T-helper 17 cell (primary cell): ENCODE results near the gene SPDYE2B. TPM values are rescaled to one million over a fixed set of nuclear protein-coding genes. Genes with fewer than 3 reads are reported as not detected.
"Not testable (repeated sequence)": the region's sequence is repeated elsewhere in the genome, so short reads cannot be mapped to it uniquely, and the experiment has no call there.

ENCODE experiments used
- ATAC-seq: fragments of 150-1000 bp; cut with Tn5 transposase; 2 replicates; pipeline ENCODE4 v1.10.0; 2021; ENCODE audit warnings: mild to moderate bottlenecking, moderate library complexity
- DNase-seq, 3 donors: peaks; one replicate each; pipeline versions ENCODE4 v3.0.0 to v3.0.0-alpha.2; 2020 to 2021
- H3K9me3 ChIP-seq: one replicate; pipeline ENCODE4 v1.7.0; 2013; ENCODE audit warnings: low read length, mild to moderate bottlenecking; ENCODE audit not compliant: control insufficient read depth, poor library complexity, severe bottlenecking
- H3K27ac Mint-ChIP-seq: one replicate; pipeline ENCODE4 v1.8.0; 2022; ENCODE audit warnings: mild to moderate bottlenecking, moderate library complexity, mixed read lengths
- H3K27me3 Mint-ChIP-seq: one replicate; pipeline ENCODE4 v1.8.0; 2022; ENCODE audit warnings: mixed read lengths
- H3K36me3 Mint-ChIP-seq: one replicate; pipeline ENCODE4 v1.8.0; 2022; ENCODE audit warnings: low read depth, mixed read lengths
- H3K4me1 Mint-ChIP-seq: one replicate; pipeline ENCODE4 v1.8.0; 2022; ENCODE audit warnings: mild to moderate bottlenecking, mixed read lengths
- H3K4me3 Mint-ChIP-seq: one replicate; pipeline ENCODE4 v1.8.0; 2022; ENCODE audit warnings: mild to moderate bottlenecking, moderate library complexity, mixed read lengths
- total RNA-seq, 4 donors: library from RNA in 2 of 4; stranded (reverse) in 2 of 4; gene quantifications; one replicate each; pipeline ENCODE4 v1.2.3 and lab custom pipeline; 2022 to 2026

Gene SPDYE2B
- total RNA-seq, 2 donors from 2014 or later, result not detected

DNA sequence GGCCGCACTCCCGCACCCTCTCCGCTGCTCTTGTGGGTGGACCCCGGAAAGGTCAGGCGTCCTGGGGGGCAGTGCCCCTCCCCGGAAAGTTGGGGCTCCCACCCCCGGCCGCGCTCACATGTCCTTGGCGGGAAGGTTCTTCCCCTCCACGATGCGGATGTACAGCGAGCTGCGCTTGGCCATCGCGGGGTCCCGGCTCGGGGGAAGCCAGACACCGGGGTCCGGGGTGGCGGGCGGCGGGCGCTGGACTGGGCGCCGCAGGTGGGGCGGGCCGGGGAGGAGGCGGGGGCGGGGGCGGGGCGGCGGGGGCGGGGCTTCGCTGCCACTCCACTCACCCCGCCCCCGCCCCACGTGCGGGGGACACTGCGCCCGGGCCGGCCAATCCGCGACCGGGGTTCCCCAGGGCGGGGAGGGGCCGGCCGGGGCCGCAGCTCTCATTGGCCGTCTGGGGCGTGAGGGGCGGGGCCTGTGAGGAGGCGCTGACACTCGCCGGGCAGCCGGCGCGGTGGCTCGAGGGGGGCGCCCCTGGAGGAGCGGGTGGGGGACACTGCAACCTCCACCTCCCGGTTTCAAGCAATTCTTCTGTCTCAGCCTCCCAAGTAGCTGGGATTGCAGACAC is 33.5 kb upstream of the SPDYE2B start, which contains the start of gene RASA4:
TSS of gene RASA4 (minus strand) at position 250 of the 619 bp plus-strand sequence. CDS start at position 183, 67 bp downstream.
- H3K27ac Mint-ChIP-seq, result not testable (repeated sequence)

DNA sequence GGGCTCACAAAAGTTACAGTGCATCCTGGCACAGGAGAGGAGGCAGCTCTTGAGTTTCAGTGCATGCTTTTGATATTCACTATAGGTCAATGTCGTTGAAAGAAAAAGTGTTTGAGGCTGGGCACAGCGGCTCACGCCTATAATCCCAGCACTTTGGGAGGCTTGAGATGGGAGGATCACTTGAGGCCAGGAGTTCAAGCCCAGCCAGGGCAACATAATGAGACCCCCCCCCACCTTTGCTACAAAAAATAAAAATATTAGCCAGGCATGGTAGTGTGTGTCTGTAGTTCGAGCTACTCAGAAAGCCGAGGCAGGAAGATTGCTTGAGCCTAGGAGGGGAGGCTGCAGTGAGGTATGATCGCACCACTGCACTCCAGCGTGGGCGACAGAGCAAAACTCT is 32.0 kb upstream of the SPDYE2B start:
- H3K27me3 Mint-ChIP-seq, ATAC-seq, H3K4me1 Mint-ChIP-seq, H3K27ac Mint-ChIP-seq, DNase-seq, H3K36me3 Mint-ChIP-seq, H3K9me3 ChIP-seq, H3K4me3 Mint-ChIP-seq: not testable (repeated sequence)

More for the DNA sequence above, 33.5 kb upstream of the SPDYE2B start, which contains the start of gene RASA4:
- H3K36me3 Mint-ChIP-seq, H3K9me3 ChIP-seq, H3K4me1 Mint-ChIP-seq, H3K4me3 Mint-ChIP-seq, H3K27me3 Mint-ChIP-seq: not testable (repeated sequence)
- ATAC-seq (peak; percentile 99), DNase-seq (peak; percentile 22 to 37 (median 28))

DNA sequence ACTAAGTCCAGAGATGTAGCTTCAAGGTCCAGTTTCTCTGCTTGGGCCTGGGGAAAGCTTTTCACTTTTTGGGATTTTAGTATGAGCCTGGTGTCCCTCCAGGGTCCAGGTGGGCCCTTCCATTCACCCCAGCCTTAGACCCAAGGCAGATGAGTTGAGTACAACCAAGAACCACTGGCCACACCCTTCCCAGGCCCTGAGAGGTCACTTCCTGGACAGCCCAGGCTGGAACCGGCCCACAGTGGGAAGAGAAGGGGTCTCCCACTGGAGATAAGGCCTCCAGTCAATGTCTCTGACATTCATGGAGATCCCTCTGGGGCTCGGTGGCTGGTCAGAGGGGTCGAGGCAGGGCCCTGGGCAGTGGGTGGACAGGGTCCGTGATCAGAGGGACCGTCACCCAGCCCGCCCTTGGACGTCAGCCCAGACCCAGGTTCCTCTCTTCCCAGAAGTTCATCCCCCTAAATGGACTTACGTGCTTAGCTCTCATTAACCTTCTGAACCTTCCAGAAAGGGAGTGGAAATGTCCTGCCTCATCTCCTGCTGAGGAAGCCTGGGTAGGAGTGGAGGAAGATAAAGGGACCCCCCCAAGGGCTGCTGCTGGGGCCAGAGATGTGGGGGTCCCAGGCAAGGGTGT is 22.7 kb upstream of the SPDYE2B start:
- not testable (repeated sequence) for ATAC-seq, H3K4me1 Mint-ChIP-seq, H3K4me3 Mint-ChIP-seq, H3K9me3 ChIP-seq, H3K27me3 Mint-ChIP-seq, H3K27ac Mint-ChIP-seq, DNase-seq, H3K36me3 Mint-ChIP-seq

DNA sequence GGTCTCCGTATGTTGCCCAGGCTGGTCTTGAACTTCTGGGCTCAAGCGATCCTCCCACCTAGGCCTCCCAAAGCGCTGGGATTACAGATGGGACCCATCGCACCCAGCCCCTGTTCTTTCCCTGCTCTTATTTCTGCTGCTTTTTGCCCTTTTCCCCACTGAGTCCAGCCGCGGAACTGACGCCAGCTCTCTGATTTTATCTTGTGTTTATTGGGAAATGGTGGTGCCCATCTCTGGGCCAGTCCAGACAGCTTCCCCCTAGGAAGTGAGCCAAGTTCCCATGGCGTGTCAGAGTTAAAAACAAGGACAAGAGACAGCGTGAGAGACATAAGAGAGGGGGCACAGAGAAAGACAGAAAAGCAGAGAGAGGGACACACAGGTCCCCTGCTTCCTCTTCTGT is 19.5 kb upstream of the SPDYE2B start:
- not testable (repeated sequence) for H3K36me3 Mint-ChIP-seq, H3K9me3 ChIP-seq, H3K27me3 Mint-ChIP-seq, ATAC-seq, DNase-seq, H3K4me3 Mint-ChIP-seq, H3K27ac Mint-ChIP-seq, H3K4me1 Mint-ChIP-seq

DNA sequence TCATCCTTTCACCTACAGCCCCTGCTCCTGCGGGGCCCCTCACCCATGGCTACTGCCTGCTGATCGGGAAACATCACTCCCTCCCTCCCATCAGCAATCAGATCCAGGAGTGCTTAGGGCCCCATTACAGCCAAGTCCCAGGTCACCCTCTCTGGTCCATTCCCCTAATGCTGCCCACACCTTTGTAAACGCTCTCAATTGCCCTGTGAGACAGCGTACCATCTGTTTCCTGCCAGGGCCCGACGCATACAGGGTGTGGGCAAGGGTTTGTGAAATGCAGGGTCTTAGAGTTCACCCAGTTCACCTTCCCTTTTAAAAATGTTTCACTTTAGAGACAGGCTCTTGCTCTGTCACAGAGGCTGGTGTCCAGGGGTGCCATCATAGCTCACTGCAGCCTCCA is 15.8 kb upstream of the SPDYE2B start:
- H3K4me1 Mint-ChIP-seq, H3K27ac Mint-ChIP-seq, DNase-seq, H3K4me3 Mint-ChIP-seq, ATAC-seq, H3K27me3 Mint-ChIP-seq, H3K36me3 Mint-ChIP-seq, H3K9me3 ChIP-seq: not testable (repeated sequence)

DNA sequence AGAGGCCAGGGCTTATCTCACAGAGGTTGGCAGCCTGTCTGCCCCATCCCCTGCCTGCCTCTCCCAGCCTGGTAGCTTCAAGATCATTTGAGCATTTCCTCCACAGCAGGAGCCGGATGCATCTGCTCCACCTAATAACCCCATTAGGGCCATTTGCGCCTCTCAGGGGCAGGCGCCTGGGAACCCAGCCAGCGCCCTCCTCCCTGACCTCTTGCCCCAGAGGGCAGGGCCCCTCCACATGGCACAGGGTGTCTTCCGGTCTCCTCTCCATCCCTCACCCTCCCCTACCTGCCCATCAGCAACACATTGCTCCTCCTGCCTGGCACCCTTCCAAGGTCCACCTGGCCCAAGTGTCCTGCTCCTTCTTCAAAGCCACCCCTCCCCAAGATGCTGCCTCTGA is 14.8 kb upstream of the SPDYE2B start:
- not testable (repeated sequence) for DNase-seq, H3K36me3 Mint-ChIP-seq, H3K27me3 Mint-ChIP-seq, H3K9me3 ChIP-seq, H3K27ac Mint-ChIP-seq, ATAC-seq, H3K4me1 Mint-ChIP-seq, H3K4me3 Mint-ChIP-seq

DNA sequence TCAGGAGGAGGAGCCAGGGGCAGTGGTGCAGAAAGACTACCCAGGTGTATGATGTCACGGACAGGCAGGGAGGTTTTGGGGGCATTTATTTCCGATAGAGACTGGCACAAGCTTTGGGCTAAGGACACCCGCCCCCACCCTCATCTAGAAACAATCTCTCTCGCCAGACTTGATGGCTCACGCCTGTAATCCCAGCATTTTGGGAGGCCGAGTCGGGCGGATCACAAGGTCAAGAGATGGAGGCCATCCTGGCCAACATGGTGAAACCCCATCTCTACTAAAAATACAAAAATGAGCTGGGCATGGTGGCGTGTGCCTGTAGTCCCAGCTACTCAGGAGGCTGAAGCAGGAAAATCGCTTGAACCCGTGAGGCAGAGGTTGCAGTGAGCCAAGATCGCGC is 13.2 kb upstream of the SPDYE2B start:
- not testable (repeated sequence) for H3K9me3 ChIP-seq, DNase-seq, H3K27me3 Mint-ChIP-seq, H3K4me3 Mint-ChIP-seq, H3K36me3 Mint-ChIP-seq, H3K27ac Mint-ChIP-seq, ATAC-seq, H3K4me1 Mint-ChIP-seq

DNA sequence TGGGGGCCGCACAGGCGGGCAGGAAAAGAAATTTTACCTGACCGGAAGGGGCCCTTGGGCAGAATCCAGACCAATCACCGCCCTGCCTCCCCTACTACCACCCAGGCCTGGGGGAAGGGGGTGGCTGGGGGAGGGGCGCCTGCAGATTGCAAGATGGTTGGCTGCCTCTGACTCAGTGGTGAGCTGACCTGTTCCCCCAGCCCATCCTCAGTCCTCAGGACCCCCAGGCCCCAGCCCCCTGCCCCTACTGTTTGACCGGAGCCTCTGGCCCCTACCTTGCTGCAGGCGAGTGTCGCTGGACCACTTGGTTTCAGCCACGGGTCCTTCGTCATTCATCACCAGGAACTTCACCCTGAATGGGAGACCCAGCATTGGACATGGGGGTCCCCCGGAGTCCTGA is 11.3 kb upstream of the SPDYE2B start:
- H3K4me1 Mint-ChIP-seq, H3K9me3 ChIP-seq, DNase-seq, H3K36me3 Mint-ChIP-seq, H3K4me3 Mint-ChIP-seq, H3K27ac Mint-ChIP-seq, H3K27me3 Mint-ChIP-seq: not testable (repeated sequence)
- peak; percentile 4 for ATAC-seq

DNA sequence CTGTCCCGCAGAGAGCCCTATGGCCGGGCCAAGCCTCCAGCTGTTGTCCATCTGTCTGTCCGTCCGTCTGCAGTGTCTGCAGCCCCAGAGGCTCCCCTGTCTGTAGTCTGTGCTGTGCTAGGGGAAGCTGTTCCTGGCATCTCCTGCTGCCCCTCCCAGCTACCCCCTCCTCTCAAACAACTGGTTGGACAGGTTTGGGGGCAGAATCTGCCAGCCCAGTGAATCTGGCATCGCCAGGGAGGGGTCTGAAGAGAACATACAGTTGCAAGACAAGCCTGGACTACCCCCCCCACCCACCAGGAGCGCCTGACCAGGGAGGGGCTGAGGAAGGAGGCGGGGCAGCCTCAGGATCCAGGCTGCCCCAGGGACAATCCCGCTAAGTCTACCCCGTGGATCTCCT is 7.4 kb upstream of the SPDYE2B start, which contains the start of gene UPK3BL1:
TSS of gene UPK3BL1 (minus strand) at position 101 of the 400 bp plus-strand sequence. CDS start at position 51, 50 bp downstream.
- DNase-seq, H3K27ac Mint-ChIP-seq, H3K9me3 ChIP-seq, H3K27me3 Mint-ChIP-seq, H3K4me3 Mint-ChIP-seq, H3K4me1 Mint-ChIP-seq, H3K36me3 Mint-ChIP-seq, ATAC-seq: not testable (repeated sequence)

DNA sequence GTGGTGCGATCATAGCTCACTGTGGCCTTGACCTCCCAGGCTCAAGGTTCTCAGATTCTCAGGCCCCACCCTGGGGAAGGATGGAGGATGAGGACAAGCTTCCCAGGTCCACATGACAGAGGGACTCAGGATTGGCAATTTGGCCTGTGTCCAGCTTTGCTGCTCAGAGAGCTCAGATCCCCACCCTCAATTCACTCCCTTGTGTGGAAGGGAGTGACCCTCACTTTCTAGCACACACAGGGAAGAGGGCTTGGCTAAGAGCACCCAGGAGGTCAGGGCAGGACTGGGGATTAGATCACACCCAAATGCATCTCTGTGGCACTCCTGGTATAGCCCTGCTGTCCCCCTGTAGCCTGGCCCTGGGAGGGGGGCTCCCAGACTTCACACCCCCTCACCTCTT is 6.7 kb upstream of the SPDYE2B start:
- H3K36me3 Mint-ChIP-seq, H3K27me3 Mint-ChIP-seq, DNase-seq, H3K27ac Mint-ChIP-seq, H3K4me1 Mint-ChIP-seq, H3K9me3 ChIP-seq, H3K4me3 Mint-ChIP-seq, ATAC-seq: not testable (repeated sequence)

DNA sequence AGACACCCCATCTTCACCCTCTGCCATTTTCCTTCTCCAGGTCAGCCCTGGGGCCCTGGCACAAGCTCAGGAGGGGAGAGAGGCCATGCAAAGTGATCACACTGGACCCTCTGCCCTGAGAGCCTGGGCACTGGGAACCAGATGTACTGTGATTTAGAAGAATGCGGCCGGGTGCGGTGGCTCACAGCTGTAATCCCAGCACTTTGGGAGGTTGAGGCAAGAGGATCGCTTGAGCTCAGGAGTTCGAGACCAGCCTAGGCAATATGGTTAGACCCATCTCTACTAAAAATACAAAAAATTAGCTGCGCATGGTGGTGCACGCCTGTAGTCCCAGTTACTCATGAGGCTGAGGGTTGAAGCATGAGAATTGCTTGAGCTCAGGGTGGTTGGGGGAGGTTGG is 2.3 kb upstream of the SPDYE2B start:
- not testable (repeated sequence) for H3K4me1 Mint-ChIP-seq, H3K27me3 Mint-ChIP-seq, H3K4me3 Mint-ChIP-seq, ATAC-seq, H3K9me3 ChIP-seq, H3K27ac Mint-ChIP-seq, DNase-seq, H3K36me3 Mint-ChIP-seq

DNA sequence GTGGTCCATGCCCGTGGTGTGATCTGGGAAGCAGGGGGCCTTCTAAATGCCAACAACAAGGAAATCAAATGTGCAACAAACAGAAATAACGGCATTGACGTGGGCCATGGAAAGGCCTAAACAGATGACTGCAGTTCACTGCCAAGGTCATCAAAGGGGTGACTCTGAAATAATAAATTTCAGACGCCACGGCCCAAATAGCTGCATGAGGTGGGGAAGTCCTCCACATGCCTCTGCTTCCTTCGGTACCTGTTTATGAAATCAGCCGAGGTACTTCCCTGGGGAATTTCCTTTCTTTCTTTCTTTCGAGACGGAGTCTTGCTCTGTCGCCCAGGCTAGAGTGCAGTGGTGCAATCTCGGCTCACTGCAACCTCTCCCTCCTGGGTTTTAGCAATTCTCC is 14.6 kb downstream of the SPDYE2B start:
- DNase-seq, ATAC-seq, H3K4me1 Mint-ChIP-seq: not testable (repeated sequence)

DNA sequence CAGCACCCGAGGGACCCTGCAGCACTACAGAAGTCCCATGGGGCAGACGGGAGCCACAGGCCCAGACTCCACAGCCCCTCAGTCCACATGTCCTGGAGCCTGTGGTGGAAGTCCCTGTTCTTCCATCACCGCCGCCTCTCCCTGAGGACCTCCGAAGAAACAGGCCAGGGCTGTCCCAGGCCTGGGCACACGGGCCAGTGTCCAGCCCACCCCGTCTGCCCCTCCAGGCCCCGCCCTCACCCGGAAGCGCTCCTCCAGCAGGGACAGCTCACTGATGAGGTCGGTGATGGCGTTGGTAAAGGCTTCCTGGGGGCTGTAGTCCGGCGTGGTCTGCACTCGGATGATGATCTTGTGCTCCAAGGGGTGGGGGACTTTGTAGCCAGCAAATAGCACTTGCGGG is 16.7 kb downstream of the SPDYE2B start:
- DNase-seq, H3K4me1 Mint-ChIP-seq, H3K4me3 Mint-ChIP-seq, H3K27ac Mint-ChIP-seq, H3K9me3 ChIP-seq, H3K27me3 Mint-ChIP-seq, H3K36me3 Mint-ChIP-seq, ATAC-seq: not testable (repeated sequence)

More for the DNA sequence above, 14.6 kb downstream of the SPDYE2B start:
- H3K27ac Mint-ChIP-seq, H3K4me3 Mint-ChIP-seq, H3K27me3 Mint-ChIP-seq, H3K36me3 Mint-ChIP-seq, H3K9me3 ChIP-seq: not testable (repeated sequence)

DNA sequence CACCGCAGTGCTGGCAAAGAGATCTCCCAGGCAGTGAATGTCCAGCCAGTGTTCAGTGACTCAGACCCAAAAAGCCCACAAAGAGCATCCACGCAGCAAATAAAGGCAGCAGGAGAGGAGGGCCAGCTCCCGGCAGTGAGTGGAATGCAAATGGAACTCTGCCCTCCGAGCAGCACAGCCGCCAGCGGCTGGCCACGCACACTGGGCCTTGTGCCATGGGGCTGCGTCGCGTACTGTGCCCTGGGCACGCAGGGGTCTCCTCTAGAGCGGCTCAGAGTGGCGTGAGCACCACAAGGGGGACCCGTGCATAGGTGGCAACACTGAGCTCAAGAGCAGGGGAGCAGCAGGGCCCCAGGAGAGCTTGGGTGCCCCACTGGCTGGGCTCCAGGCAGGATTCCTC is 17.4 kb downstream of the SPDYE2B start:
- not testable (repeated sequence) for H3K27ac Mint-ChIP-seq, H3K4me1 Mint-ChIP-seq, H3K9me3 ChIP-seq, ATAC-seq, H3K36me3 Mint-ChIP-seq, H3K27me3 Mint-ChIP-seq, DNase-seq, H3K4me3 Mint-ChIP-seq
